HG03354 (cell line): ENCODE data around the gene PAQR8.

Experiments
- ATAC-seq: cut with Tn5 transposase; IDR thresholded peaks from one replicate; pipeline ENCODE4 v1.9.1; 2021; ENCODE audit warnings: mild to moderate bottlenecking; ENCODE audit not compliant: unreplicated experiment, poor library complexity, severe bottlenecking

PAQR8 gene, protein sequence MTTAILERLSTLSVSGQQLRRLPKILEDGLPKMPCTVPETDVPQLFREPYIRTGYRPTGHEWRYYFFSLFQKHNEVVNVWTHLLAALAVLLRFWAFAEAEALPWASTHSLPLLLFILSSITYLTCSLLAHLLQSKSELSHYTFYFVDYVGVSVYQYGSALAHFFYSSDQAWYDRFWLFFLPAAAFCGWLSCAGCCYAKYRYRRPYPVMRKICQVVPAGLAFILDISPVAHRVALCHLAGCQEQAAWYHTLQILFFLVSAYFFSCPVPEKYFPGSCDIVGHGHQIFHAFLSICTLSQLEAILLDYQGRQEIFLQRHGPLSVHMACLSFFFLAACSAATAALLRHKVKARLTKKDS

GRCh38 chr6:52361945-52362442 lies at the start of gene PAQR8:
Gene PAQR8 (plus strand): TSS chr6:52362151. CDS start chr6:52403214, 41,063 bp downstream.
- ATAC-seq, result peak; percentile 91

DNA sequence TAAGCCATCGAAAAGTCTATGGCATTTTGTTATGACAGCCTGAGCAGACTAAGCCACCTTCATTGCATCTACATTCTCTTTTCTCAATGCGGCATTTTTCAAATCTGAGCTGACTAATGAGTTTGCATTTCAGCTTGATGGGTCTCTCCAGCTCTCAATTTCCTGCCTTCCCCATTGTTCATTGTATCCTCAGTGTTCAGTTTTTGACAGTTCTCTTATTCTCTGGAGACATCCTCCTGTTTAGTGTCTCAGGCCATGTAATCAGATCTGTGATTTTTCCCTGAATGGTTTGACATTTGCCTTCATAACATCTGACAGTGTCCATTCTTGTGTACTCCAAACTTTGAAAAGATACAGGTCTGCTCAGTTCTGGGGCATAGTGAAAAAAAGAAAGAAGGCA lies 49.5 kb upstream of the PAQR8 start:
- no peak for ATAC-seq

- ATAC-seq, result no peak
These were observed 47.2 kb upstream of the PAQR8 start for GRCh38 chr6:52314752-52315151.

DNA sequence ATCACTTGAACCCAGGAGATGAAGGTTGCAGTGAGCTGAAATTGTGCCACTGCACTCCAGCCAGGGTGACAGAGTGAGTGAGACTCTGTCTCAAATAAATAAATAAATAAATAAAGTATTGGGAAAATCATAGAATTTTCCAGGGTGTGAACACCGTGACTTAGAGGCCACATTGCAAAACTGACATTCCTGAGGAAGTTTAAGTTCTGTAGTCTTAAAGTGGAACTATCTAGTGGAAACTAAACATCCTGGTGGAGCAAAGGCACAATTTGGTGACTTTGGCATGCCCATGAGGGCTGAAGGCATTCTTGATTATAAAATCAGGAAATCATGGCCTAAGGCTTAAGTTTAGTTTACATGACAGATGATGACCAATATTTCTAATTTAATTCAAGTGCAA lies 44.7 kb upstream of the PAQR8 start:
- ATAC-seq, result no peak

GRCh38 chr6:52317841-52318581 lies 43.9 kb upstream of the PAQR8 start:
- peak; percentile 100 for ATAC-seq

GRCh38 chr6:52324189-52324588 lies 37.8 kb upstream of the PAQR8 start:
- no peak for ATAC-seq

DNA sequence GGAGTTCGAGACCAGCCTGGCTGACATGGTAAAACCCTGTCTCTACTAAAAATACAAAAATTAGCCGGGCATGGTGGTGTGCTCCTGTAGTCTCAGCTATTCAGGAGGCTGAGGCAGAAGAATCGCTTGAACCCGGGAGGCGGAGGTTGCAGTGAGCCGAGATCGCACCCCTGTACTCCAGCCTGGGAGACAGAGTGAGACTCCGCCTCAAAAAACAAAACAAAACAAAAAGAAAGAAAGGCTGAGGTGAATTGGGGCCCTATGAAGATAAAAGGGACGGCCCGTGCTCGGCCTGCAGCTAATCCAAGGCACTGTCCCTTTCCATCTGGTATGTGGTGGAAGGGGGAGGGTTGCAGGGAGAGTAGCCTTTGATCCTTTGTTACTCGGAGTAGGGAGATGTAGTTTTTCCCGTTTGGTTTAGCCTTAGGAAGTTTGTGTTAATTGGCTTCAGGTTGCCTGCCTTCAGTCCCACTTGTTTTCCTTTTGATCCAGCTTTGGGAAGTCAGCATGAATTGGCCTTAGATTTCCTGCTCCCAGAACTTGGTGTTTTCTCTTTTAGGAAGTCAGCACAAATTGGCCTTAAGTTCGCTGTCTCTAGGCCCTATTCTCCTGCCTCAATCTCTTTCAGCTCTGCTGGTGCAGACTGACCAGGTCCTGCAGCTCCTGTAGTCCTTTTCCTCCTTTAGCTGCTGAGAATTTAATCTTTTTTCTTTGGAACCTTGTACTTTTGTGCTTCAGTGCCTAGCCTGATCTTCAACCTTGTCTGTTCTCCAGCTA lies 36.1 kb upstream of the PAQR8 start:
- ATAC-seq, result no peak

- ATAC-seq, result no peak
These were observed 35.2 kb upstream of the PAQR8 start for GRCh38 chr6:52326540-52327364.

- ATAC-seq, result no peak
These were observed 33.7 kb upstream of the PAQR8 start for GRCh38 chr6:52328303-52328662.

DNA sequence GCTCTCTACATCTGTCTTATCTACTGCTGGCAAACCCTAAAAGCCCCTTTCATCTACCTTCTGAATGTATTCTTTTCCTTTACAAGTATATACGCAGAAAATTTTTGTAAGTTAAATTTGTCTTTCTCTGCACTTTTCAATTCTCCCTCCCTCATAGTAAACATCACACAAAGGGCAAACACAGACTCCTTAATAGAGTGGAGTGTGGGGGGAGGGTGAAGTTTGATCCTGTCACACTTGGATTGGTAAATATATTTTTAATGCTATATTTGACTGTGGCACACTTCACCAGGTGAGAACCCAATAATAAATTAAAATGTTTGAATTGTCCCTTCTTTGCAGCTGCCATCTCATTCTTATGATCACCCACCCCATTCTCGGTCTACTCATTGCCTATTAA lies 33.2 kb upstream of the PAQR8 start:
- ATAC-seq, result no peak

- ATAC-seq, result no peak
These were observed 31.5 kb upstream of the PAQR8 start for GRCh38 chr6:52330470-52330869.

- no peak for ATAC-seq
These were observed 30.0 kb upstream of the PAQR8 start for GRCh38 chr6:52331793-52332457.

- no peak for ATAC-seq
These were observed 28.1 kb upstream of the PAQR8 start for GRCh38 chr6:52333840-52334200.

DNA sequence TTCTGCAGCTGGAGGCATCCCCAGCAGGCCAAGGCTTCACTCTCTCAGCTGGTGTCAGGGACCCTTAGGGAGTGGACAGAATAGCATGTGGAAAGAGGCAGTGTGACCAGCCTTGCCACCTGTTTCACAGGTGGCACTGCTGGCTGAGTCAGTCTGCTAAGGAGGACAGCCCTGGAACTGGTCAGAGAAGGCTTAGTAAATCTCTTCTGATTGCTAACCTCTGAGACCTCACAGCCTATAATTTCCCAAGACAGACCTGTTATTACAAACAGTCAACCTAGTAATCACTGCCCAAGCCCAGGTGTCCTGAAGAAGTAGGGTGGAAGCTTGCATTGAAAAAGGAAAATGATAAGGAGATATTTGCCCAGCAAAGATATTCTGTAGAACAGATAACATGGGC lies 26.4 kb upstream of the PAQR8 start:
- ATAC-seq, result no peak

DNA sequence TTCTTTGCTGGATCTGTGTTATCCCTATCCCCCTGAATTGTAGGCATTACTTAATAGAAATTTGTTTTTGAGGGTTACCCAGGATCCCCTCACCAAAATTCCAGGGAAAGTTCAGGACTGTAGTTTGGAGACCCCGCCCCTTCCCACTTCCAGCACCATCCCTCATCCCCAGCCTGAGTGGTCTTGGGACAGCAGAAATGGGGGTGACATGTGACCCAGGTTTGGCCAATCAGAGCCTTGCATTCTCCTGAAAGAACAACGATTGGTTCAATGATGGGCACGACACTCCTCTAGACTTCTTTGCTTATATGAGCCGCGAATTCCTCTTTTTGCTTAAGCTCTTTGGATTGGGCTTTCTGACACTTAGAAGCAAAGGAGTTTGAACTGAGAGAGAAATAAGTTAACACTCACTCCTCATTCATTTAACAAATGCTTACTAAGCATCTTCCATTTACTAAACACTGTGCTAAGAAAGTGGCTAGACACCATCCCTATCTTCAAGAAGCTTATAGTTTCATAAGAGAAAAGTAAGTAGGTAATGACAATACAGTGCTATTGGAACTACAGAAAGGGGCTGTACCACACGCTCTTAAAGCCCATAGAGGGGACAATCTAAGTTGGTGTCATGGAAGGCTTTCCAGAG lies 24.9 kb upstream of the PAQR8 start:
- ATAC-seq, result no peak

GRCh38 chr6:52337633-52338290 lies 24.2 kb upstream of the PAQR8 start:
- no peak for ATAC-seq

GRCh38 chr6:52340603-52340880 lies 21.4 kb upstream of the PAQR8 start:
- no peak for ATAC-seq

DNA sequence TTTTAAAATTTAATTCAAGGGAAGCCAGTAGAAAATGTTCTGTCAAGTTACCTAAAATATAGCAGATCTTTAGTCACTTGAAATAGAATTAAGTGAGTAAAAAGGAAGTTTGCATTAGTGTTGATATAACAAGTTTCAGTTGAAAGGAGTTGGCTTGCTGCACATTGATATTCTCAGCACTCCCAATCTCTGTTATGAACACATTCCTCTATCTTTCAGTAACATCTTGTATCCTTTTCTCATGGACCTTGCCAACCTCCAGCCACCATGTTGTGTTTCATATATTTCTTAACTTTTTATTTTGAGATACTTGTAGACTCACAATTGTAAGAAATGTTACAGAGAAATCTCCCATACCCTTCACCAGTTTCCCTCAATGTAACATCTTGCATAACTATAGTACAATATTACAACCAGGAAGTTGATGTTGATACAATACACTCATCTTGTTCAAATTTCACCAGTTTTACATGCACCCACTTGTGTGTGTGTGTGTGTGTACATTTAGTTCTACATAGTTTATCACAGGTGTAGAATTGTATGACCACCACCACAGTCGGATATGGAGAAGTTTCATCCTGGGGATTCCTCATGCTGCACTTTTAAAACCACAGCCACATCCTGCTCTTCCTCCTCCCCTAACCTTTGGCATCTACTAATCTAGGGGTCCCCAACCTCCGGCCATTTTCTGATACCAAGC lies 20.2 kb upstream of the PAQR8 start:
- no peak for ATAC-seq
